Urothelium cell line (cell line): ENCODE measurements around the gene SEC24C.
A peak's percentile ranks its signal among the peaks of the same experiment; 100 is the strongest.
"Not testable (repeated sequence)": the region's sequence is repeated elsewhere in the genome, so short reads cannot be mapped to it uniquely, and the experiment has no call there.

Source experiments
- DNase-seq: peaks from one replicate; pipeline ENCODE4 v3.0.0; 2011; ENCODE audit warnings: low spot score, mixed read lengths
- FAIRE-seq: peaks from 2 replicates; lab custom pipeline; 2011; peaks lifted over from hg19 to GRCh38; lab: Jason Lieb, UNC

SEC24C gene

GRCh38 chr10:73768881-73769280, 24.7 kb downstream of the SEC24C start:
- FAIRE-seq = no peak
- no peak for DNase-seq

- FAIRE-seq (no peak), DNase-seq (no peak)
These were observed 25.2 kb downstream of the SEC24C start for GRCh38 chr10:73769396-73769795.

GRCh38 chr10:73771722-73772280, 27.6 kb downstream of the SEC24C start:
- FAIRE-seq = no peak
- DNase-seq = peak; percentile 23

GRCh38 chr10:73772281-73773151, 28.3 kb downstream of the SEC24C start:
- DNase-seq (peak; percentile 84), FAIRE-seq (peak; percentile 79)

GRCh38 chr10:73773152-73773879, 29.1 kb downstream of the SEC24C start:
- no peak for FAIRE-seq
- no peak for DNase-seq

GRCh38 chr10:73774637-73775036, 30.5 kb downstream of the SEC24C start:
- no peak for DNase-seq

GRCh38 chr10:73779018-73779417, 34.8 kb downstream of the SEC24C start:
- FAIRE-seq (no peak), DNase-seq (no peak)

More at GRCh38 chr10:73774637-73775036, 30.5 kb downstream of the SEC24C start:
- FAIRE-seq = no peak

GRCh38 chr10:73779539-73780197, 35.5 kb downstream of the SEC24C start:
- DNase-seq = no peak

GRCh38 chr10:73780301-73780700, 36.1 kb downstream of the SEC24C start:
- FAIRE-seq (no peak), DNase-seq (no peak)

More at GRCh38 chr10:73779539-73780197, 35.5 kb downstream of the SEC24C start:
- FAIRE-seq = no peak

GRCh38 chr10:73780966-73781365, 36.8 kb downstream of the SEC24C start:
- DNase-seq (no peak), FAIRE-seq (no peak)

GRCh38 chr10:73781548-73781878, 37.3 kb downstream of the SEC24C start:
- DNase-seq (no peak), FAIRE-seq (no peak)

GRCh38 chr10:73781879-73782748, 37.9 kb downstream of the SEC24C start, which contains the start of gene CHCHD1:
Gene CHCHD1 (plus strand): TSS chr10:73782048. CDS start chr10:73782076, 28 bp downstream.
- peak; percentile 74 for FAIRE-seq
- peak; percentile 94 for DNase-seq

GRCh38 chr10:73782749-73783085, 38.5 kb downstream of the SEC24C start:
- FAIRE-seq (no peak), DNase-seq (no peak)

GRCh38 chr10:73785211-73785720, 41.1 kb downstream of the SEC24C start, which contains the start of gene ZSWIM8:
Gene ZSWIM8 (plus strand): TSS chr10:73785606. CDS start chr10:73785879, 273 bp downstream.
- DNase-seq = peak; percentile 95
- FAIRE-seq = peak; percentile 53

- DNase-seq (peak; percentile 32), FAIRE-seq (no peak)
These were observed 41.7 kb downstream of the SEC24C start for GRCh38 chr10:73785721-73786511.

- DNase-seq = no peak
- no peak for FAIRE-seq
These were observed 42.3 kb downstream of the SEC24C start for GRCh38 chr10:73786512-73786885.

- not testable (repeated sequence) for FAIRE-seq, DNase-seq
These were observed 43.0 kb downstream of the SEC24C start for GRCh38 chr10:73787031-73787800.
